MM.1S (cell line): ENCODE results near the gene OR1S2.

Source experiments
- DNase-seq: peaks from one replicate; pipeline ENCODE4 v3.0.0-alpha.2; 2015
- H2AFZ ChIP-seq: fragments of 300-600 bp; sonication (generic); 2 replicates; pipeline ENCODE4 v1.6.0; 2016; ENCODE audit warnings: antibody characterized with exemption, low read length
- H3F3A ChIP-seq: fragments of 300-600 bp; sonication (generic); 2 replicates; pipeline ENCODE4 v1.6.1; 2016; ENCODE audit warnings: mild to moderate bottlenecking, antibody characterized with exemption, low read length, moderate library complexity, mixed read lengths; ENCODE audit not compliant: insufficient read depth
- H3K27ac ChIP-seq: fragments of 300-600 bp; sonication (generic); 2 replicates; pipeline ENCODE4 v1.5.1; 2016; ENCODE audit warnings: mild to moderate bottlenecking, low read length
- H3K27me3 ChIP-seq: fragments of 300-600 bp; sonication (generic); replicated peaks from 2 replicates; pipeline ENCODE4 v1.6.0; 2016; ENCODE audit warnings: low read length; ENCODE audit not compliant: insufficient read depth
- H3K36me3 ChIP-seq: fragments of 300-600 bp; sonication (generic); replicated peaks from 2 replicates; pipeline ENCODE4 v1.6.1; 2016; ENCODE audit warnings: mild to moderate bottlenecking, low read length, mixed read lengths; ENCODE audit not compliant: insufficient read depth
- H3K4me1 ChIP-seq: fragments of 300-600 bp; sonication (generic); 2 replicates; pipeline ENCODE4 v1.6.1; 2016; ENCODE audit warnings: low read length, mixed read lengths
- H3K4me2 ChIP-seq: fragments of 300-600 bp; sonication (generic); 2 replicates; pipeline ENCODE4 v1.6.0; 2016; ENCODE audit warnings: low read depth, low read length
- H3K4me3 ChIP-seq: fragments of 300-600 bp; sonication (generic); 2 replicates; pipeline ENCODE4 v1.5.1; 2016; ENCODE audit warnings: low read length, mixed read lengths
- H3K79me2 ChIP-seq: fragments of 300-600 bp; sonication (generic); 2 replicates; pipeline ENCODE4 v1.6.1; 2016; ENCODE audit warnings: mixed run types, low read length, mixed read lengths
- H3K9ac ChIP-seq: fragments of 300-600 bp; sonication (generic); 2 replicates; pipeline ENCODE4 v1.6.1; 2016; ENCODE audit warnings: low read length, mixed read lengths
- H3K9me2 ChIP-seq: fragments of 300-600 bp; sonication (generic); replicated peaks from 2 replicates; pipeline ENCODE4 v1.6.1; 2016; ENCODE audit warnings: mild to moderate bottlenecking, low read length, mixed read lengths; ENCODE audit not compliant: insufficient read depth
- H3K9me3 ChIP-seq: fragments of 300-600 bp; sonication (generic); replicated peaks from 2 replicates; pipeline ENCODE4 v1.6.1; 2016; ENCODE audit warnings: mild to moderate bottlenecking, low read length, mixed read lengths; ENCODE audit not compliant: insufficient read depth
- H4K20me1 ChIP-seq: fragments of 300-600 bp; sonication (generic); 2 replicates; pipeline ENCODE4 v1.6.1; 2016; ENCODE audit warnings: mild to moderate bottlenecking, low read length, moderate library complexity, mixed read lengths; ENCODE audit not compliant: insufficient read depth
- EZH2 ChIP-seq: fragments of 300-600 bp; sonication (generic); optimal IDR thresholded peaks from 2 replicates; pipeline ENCODE3; 2017; ENCODE audit warnings: low read depth, mild to moderate bottlenecking, antibody characterized with exemption, low read length, mixed read lengths
- EZH2phosphoT487 ChIP-seq: fragments of 300-600 bp; sonication (generic); IDR thresholded peaks from 2 replicates; pipeline ENCODE4 v1.6.1; 2018; ENCODE audit warnings: antibody characterized with exemption, low read length
- TF ChIP-seq, protein P1 (sequence below): fragments of 300-600 bp; sonication (generic); IDR thresholded peaks from 2 replicates; pipeline ENCODE4 v1.5.1; 2016; ENCODE audit warnings: antibody characterized with exemption, low read length, mixed read lengths

OR1S2 gene

DNA sequence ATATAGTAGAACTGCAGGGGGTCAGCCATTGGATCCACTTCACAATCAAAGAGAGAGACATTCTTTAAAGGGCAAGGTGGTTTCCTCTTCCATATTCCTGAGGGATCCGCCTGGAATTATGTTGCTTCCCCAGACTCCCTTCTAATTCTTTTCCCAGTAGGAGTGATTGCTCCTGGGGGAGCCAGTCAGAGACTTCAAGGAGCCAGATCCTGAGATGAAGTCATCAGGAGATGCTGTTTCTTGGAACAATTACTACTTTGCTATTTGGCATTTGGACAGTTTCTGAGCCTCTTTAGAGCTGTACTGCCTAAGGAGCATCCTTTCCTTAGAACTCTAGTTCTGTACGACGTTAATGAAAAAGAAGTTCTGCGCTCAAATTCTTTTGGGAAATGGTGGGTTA, 17.0 kb downstream of the OR1S2 start:
- no peaks in the 10 kb centered on the region for H3K36me3 ChIP-seq
- no peaks in the 10 kb centered on the region for H3K9me3 ChIP-seq
- H4K20me1 ChIP-seq: no peaks in the 10 kb centered on the region
- no peak overlapping the region for H3K27ac ChIP-seq
- H3F3A ChIP-seq: no peaks in the 10 kb centered on the region
- H2AFZ ChIP-seq: no peak overlapping the region
- H3K9ac ChIP-seq: no peak overlapping the region
- H3K4me3 ChIP-seq: no peak overlapping the region
- no peak for DNase-seq
- no peaks in the 10 kb centered on the region for H3K27me3 ChIP-seq
- no peaks in the 10 kb centered on the region for H3K4me1 ChIP-seq
- no peak overlapping the region for H3K4me2 ChIP-seq
- no peaks in the 10 kb centered on the region for H3K79me2 ChIP-seq
- TF ChIP-seq EZH2: no peak
- TF ChIP-seq, protein P1, sequence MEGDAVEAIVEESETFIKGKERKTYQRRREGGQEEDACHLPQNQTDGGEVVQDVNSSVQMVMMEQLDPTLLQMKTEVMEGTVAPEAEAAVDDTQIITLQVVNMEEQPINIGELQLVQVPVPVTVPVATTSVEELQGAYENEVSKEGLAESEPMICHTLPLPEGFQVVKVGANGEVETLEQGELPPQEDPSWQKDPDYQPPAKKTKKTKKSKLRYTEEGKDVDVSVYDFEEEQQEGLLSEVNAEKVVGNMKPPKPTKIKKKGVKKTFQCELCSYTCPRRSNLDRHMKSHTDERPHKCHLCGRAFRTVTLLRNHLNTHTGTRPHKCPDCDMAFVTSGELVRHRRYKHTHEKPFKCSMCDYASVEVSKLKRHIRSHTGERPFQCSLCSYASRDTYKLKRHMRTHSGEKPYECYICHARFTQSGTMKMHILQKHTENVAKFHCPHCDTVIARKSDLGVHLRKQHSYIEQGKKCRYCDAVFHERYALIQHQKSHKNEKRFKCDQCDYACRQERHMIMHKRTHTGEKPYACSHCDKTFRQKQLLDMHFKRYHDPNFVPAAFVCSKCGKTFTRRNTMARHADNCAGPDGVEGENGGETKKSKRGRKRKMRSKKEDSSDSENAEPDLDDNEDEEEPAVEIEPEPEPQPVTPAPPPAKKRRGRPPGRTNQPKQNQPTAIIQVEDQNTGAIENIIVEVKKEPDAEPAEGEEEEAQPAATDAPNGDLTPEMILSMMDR: no peak
- no peaks in the 10 kb centered on the region for H3K9me2 ChIP-seq

DNA sequence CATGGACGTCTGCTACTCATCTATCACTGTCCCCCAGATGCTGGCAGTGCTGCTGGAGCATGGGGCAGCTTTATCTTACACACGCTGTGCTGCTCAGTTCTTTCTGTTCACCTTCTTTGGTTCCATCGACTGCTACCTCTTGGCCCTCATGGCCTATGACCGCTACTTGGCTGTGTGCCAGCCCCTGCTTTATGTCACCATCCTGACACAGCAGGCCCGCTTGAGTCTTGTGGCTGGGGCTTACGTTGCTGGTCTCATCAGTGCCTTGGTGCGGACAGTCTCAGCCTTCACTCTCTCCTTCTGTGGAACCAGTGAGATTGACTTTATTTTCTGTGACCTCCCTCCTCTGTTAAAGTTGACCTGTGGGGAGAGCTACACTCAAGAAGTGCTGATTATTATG, 24.3 kb downstream of the OR1S2 start:
- Histone ChIP-seq H3K36me3 (no peaks in the 10 kb centered on the region), H4K20me1 (no peaks in the 10 kb centered on the region), H3K9me2 (no peaks in the 10 kb centered on the region), H2AFZ (no peak overlapping the region), H3K27ac (no peak overlapping the region), H3K79me2 (no peaks in the 10 kb centered on the region), H3K4me2 (no peak overlapping the region), H3F3A (no peaks in the 10 kb centered on the region), H3K4me1 (no peaks in the 10 kb centered on the region), H3K4me3 (no peak overlapping the region), H3K9me3 (no peaks in the 10 kb centered on the region), H3K27me3 (no peaks in the 10 kb centered on the region), H3K9ac (no peak overlapping the region)
- TF ChIP-seq, protein P1: no peak
- TF ChIP-seq EZH2 (no peak), EZH2phosphoT487 (no peak)
- no peak for DNase-seq

DNA sequence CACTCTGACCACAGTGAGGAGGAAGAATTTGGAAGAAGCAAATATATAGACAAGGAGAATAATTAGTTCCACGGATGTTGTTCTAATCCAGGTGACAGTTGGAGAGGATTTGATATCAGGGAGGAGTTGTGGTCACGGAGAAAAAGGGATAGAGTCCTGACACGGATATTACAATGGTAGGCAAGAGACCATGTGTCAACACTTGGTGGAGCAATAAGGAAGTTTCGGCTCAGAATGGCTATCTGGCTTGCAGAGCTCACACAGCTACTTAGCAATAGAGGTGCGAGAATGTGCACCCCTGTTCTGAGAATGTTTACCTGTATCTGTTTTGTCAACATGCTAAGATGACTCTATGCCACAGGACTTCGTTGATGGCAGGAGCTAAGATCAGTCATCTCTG, 25.5 kb downstream of the OR1S2 start:
- Histone ChIP-seq H3K9me2 (no peaks in the 10 kb centered on the region), H3F3A (no peaks in the 10 kb centered on the region), H2AFZ (no peak overlapping the region), H3K27ac (no peak overlapping the region), H3K9ac (no peak overlapping the region), H3K4me1 (no peaks in the 10 kb centered on the region), H3K4me2 (no peak overlapping the region), H3K79me2 (no peaks in the 10 kb centered on the region), H3K4me3 (no peak overlapping the region), H3K9me3 (no peaks in the 10 kb centered on the region), H3K36me3 (no peaks in the 10 kb centered on the region), H4K20me1 (no peaks in the 10 kb centered on the region), H3K27me3 (no peaks in the 10 kb centered on the region)
- TF ChIP-seq, protein P1: no peak
- TF ChIP-seq EZH2phosphoT487: no peak
- no peak for DNase-seq
